GM12878 (cell line): Measurements from ENCODE around the gene CDH5. TPM values are rescaled to one million over a fixed set of nuclear protein-coding genes. Genes with fewer than 3 reads are reported as not detected.

Experiments used
- ATAC-seq: fragments of 200-7000 bp; cut with Tn5 transposase; 3 replicates; pipeline ENCODE4 v1.9.1; 2020; ENCODE audit warnings: mild to moderate bottlenecking, moderate library complexity
- BruUV-seq: library from RNA; stranded (reverse); fragments of 400-500 nt; replicated peaks from 2 replicates; lab custom pipeline; 2021; lab: Mats Ljungman, UMichigan
- CTCF ChIA-PET: fragments of 300-600 bp; sonication (Branson Sonifier 250); formaldehyde crosslinking; extraction: SDS; loops from one replicate; lab custom pipeline; 2021; ENCODE audit warnings: inconsistent platforms; lab: Yijun Ruan, JAX
- POLR2A ChIA-PET: fragments of 350-600 bp; formaldehyde crosslinking; extraction: SDS; loops from one replicate; lab custom pipeline; 2021; ENCODE audit warnings: inconsistent platforms; lab: Charles Lee
- RAD21 ChIA-PET: fragments of 300-600 bp; sonication (Branson Sonifier 250); formaldehyde crosslinking; loops from one replicate; lab custom pipeline; 2023; ENCODE audit warnings: antibody characterized with exemption; ENCODE audit not compliant: unreplicated experiment; lab: Charles Lee
- SMC1A ChIA-PET: fragments of 300-600 bp; sonication (Branson Sonifier 250); formaldehyde crosslinking; loops from one replicate; lab custom pipeline; 2023; ENCODE audit not compliant: unreplicated experiment, uncharacterized antibody; lab: Charles Lee
- DNase-seq: peaks from one replicate; pipeline ENCODE4 v3.0.0-alpha.2; 2011; ENCODE audit warnings: low read depth, low spot score
- FAIRE-seq: peaks from 3 replicates; lab custom pipeline; 2011; peaks lifted over from hg19 to GRCh38; lab: Jason Lieb, UNC
- H2AFZ ChIP-seq: 2 replicates; pipeline ENCODE4 v1.6.0; 2011; ENCODE audit warnings: low read depth, low read length, control low read depth; ENCODE audit not compliant: control insufficient read depth
- H3K27ac ChIP-seq: 2 replicates; pipeline ENCODE4 v1.5.1; 2011; ENCODE audit warnings: control low read depth; ENCODE audit not compliant: control insufficient read depth, insufficient read depth
- H3K27me3 ChIP-seq, 2 experiments: replicated peaks in 1 of 2; 2 replicates each; pipeline versions ENCODE4 v1.6.0 to v1.6.1; 2011; ENCODE audit warnings: low read length in 1 of 2; ENCODE audit not compliant: control insufficient read depth in 2 of 2, insufficient read depth in 2 of 2
- H3K36me3 ChIP-seq, 2 experiments: 2 replicates each; pipeline ENCODE4 v1.5.1; 2011; ENCODE audit warnings: low read length in 1 of 2; ENCODE audit not compliant: control insufficient read depth in 2 of 2, insufficient read depth in 2 of 2
- H3K4me1 ChIP-seq: 2 replicates; pipeline ENCODE4 v1.6.1; 2011; ENCODE audit warnings: mild to moderate bottlenecking, low read length, moderate library complexity, mixed read lengths; ENCODE audit not compliant: control insufficient read depth, insufficient read depth
- H3K4me2 ChIP-seq: 2 replicates; pipeline ENCODE4 v1.6.0; 2011; ENCODE audit warnings: control low read depth; ENCODE audit not compliant: control insufficient read depth, insufficient read depth
- H3K4me3 ChIP-seq: fragments of 200-600 bp; sonication (generic); 2 replicates; pipeline ENCODE4 v1.5.1; 2016
- H3K79me2 ChIP-seq: 2 replicates; pipeline ENCODE4 v1.6.0; 2011; ENCODE audit warnings: low read length; ENCODE audit not compliant: control insufficient read depth, insufficient read depth
- H3K9ac ChIP-seq: 2 replicates; pipeline ENCODE4 v1.8.0; 2011; ENCODE audit warnings: low read length, control low read depth, mixed read lengths; ENCODE audit not compliant: control insufficient read depth, insufficient read depth
- H3K9me3 ChIP-seq: replicated peaks from 3 replicates; pipeline ENCODE4 v1.5.1; 2011; ENCODE audit warnings: mild to moderate bottlenecking, low read length; ENCODE audit not compliant: control insufficient read depth, insufficient read depth
- H4K20me1 ChIP-seq: 2 replicates; pipeline ENCODE4 v1.6.0; 2011; ENCODE audit not compliant: control insufficient read depth, insufficient read depth
- CEBPZ ChIP-seq: fragments of 150-350 bp; IDR thresholded peaks from 2 replicates; pipeline ENCODE4 v1.6.1; 2016; ENCODE audit warnings: low read depth, low read length
- IKZF2 ChIP-seq, 2 experiments: fragments of 450-650 bp; IDR thresholded peaks; 2 replicates each; pipeline ENCODE4 v1.6.1; 2017; ENCODE audit warnings: mild to moderate bottlenecking in 2 of 2, moderate library complexity in 2 of 2
- SP1 ChIP-seq: IDR thresholded peaks from one replicate; pipeline ENCODE4 v1.6.1; 2011; ENCODE audit warnings: low read depth, low read length
- WGBS: methylation state at CpG from one replicate; pipeline ENCODE4 v1.1.6; 2016; ENCODE audit warnings: low lambda C conversion rate; ENCODE audit not compliant: insufficient replicate concordance, insufficient coverage; ENCODE audit errors: missing lambda C conversion rate; 5-methylcytosine and 5-hydroxymethylcytosine counted together
- in situ Hi-C: fragments of 300-500 bp; cut with MboI; formaldehyde crosslinking; loops from 9 replicates; pipeline ENCODE4 v1.14.3; 2018; ENCODE audit warnings: mixed read lengths
- intact Hi-C: fragments of 100-400 bp; cut with micrococcal nuclease; formaldehyde crosslinking; loops from one replicate; pipeline ENCODE4 v1.14.2; 2022; ENCODE audit not compliant: unreplicated experiment
- polyA plus RNA-seq, 11 experiments: library from polyadenylated mRNA; depleted of rRNA in 4 of 11; unstranded in 6 of 11; stranded (reverse) in 5 of 11; fragments of >200 nt; fragmentation: Nextera tagmentation in 4 of 11; fragmentation: Illumina TruSeq in 1 of 11; extraction: Ambion mirVana in 4 of 11; extraction: Trizol in 1 of 11; gene quantifications; 1 replicate in 1 of 11; 2 replicates in 10 of 11; pipeline versions ENCODE4 v1.2.1 to v1.2.3, GENCODE V29; 2011 to 2016; ENCODE audit warnings: inconsistent platforms in 2 of 11, missing spikeins in 2 of 11, low read depth in 1 of 11
- total RNA-seq, 4 experiments: library from RNA; depleted of rRNA in 3 of 4; stranded (reverse); fragments of >200 nt in 3 of 4; fragmentation: Illumina TruSeq in 1 of 4; extraction: Trizol in 1 of 4; gene quantifications; 2 replicates each; pipeline versions ENCODE4 v1.2.1 to v1.2.3, GENCODE V29; 2013 to 2021

Gene CDH5
- total and polyA plus RNA-seq, 10 of the 15 experiments (the other 5 are each of a cell fraction or from before 2014, with no cell fraction given): not detected

DNA sequence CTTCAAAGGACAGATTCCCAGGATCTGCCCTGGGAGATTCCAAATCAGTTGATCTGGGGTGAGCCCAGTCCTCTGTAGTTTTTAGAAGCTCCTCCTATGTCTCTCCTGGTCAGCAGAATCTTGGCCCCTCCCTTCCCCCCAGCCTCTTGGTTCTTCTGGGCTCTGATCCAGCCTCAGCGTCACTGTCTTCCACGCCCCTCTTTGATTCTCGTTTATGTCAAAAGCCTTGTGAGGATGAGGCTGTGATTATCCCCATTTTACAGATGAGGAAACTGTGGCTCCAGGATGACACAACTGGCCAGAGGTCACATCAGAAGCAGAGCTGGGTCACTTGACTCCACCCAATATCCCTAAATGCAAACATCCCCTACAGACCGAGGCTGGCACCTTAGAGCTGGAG is 840 bp upstream of the CDH5 start:
- peaks cover 0 to 2% of the 10 kb centered on the region in 2 experiments; a peak in 3 of 4 replicates for H3K27me3 ChIP-seq

More for the DNA sequence above, 840 bp upstream of the CDH5 start:
- Histone ChIP-seq H3K79me2 (no peaks in the 10 kb centered on the region), H3K27ac (no peak overlapping the region), H3K4me1 (peaks cover 5% of the 10 kb centered on the region; the same call in 1 of the 2 replicates), H3K4me3 (no peak overlapping the region), H4K20me1 (no peaks in the 10 kb centered on the region), H3K4me2 (no peak overlapping the region), H3K36me3 (no peaks in the 10 kb centered on the region), H2AFZ (no peak overlapping the region), H3K9ac (no peak overlapping the region), H3K9me3 (no peaks in the 10 kb centered on the region; the same call in 2 of the 3 replicates)
- TF ChIP-seq SP1 (no peak), CEBPZ (no peak), IKZF2 (IDR thresholded peaks at IDR 0.05) (no peak)
- in situ Hi-C loops (no loop called here), intact Hi-C loops (no loop called here)
- ChIA-PET POLR2A (no interaction called here), CTCF (interaction anchor here (0.8 to 3.4 kb wide), 3 partner anchors 8 to 559 kb away, joined by 3 to 18 read pairs (median 3); no protein-coding TSS in a partner anchor), RAD21 (no interaction called here), SMC1A (no interaction called here)
- no peak for FAIRE-seq
- ATAC-seq: no peak
- no TSS peak for BruUV-seq
- WGBS: 6% methylated on average over 4 of the region's 4 CpGs
- DNase-seq: no peak
